Stomach (tissue), 4 donors: Measurements from ENCODE around the gene RIPK1.
A peak's percentile ranks its signal among the peaks of the same experiment; 100 is the strongest.

Source experiments
- POLR2A ChIP-seq, 4 donors: fragments of 450-650 bp; IDR thresholded peaks; one replicate each; pipeline ENCODE4 v1.6.1; 2016; ENCODE audit warnings: antibody characterized with exemption in 4 of 4, control low read depth in 2 of 4, mild to moderate bottlenecking in 1 of 4, moderate library complexity in 1 of 4
- POLR2AphosphoS5 ChIP-seq, 3 donors: sonication (generic); formaldehyde crosslinking; IDR thresholded peaks; one replicate each; pipeline ENCODE4 v1.6.1; 2016; ENCODE audit warnings: antibody characterized with exemption in 3 of 3
- TF ChIP-seq, protein P1 (sequence below), 7 experiments: fragments of 450-650 bp in 4 of 7; fragments of 200-600 bp in 3 of 7; sonication (generic) in 3 of 7; IDR thresholded peaks; one replicate each; pipeline ENCODE4 v1.5.1; 2016 to 2019; ENCODE audit warnings: antibody characterized with exemption in 7 of 7, control low read depth in 2 of 7, mild to moderate bottlenecking in 1 of 7

- TF ChIP-seq, protein P1, sequence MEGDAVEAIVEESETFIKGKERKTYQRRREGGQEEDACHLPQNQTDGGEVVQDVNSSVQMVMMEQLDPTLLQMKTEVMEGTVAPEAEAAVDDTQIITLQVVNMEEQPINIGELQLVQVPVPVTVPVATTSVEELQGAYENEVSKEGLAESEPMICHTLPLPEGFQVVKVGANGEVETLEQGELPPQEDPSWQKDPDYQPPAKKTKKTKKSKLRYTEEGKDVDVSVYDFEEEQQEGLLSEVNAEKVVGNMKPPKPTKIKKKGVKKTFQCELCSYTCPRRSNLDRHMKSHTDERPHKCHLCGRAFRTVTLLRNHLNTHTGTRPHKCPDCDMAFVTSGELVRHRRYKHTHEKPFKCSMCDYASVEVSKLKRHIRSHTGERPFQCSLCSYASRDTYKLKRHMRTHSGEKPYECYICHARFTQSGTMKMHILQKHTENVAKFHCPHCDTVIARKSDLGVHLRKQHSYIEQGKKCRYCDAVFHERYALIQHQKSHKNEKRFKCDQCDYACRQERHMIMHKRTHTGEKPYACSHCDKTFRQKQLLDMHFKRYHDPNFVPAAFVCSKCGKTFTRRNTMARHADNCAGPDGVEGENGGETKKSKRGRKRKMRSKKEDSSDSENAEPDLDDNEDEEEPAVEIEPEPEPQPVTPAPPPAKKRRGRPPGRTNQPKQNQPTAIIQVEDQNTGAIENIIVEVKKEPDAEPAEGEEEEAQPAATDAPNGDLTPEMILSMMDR (IDR thresholded peaks at IDR 0.05) = no peak
- TF ChIP-seq POLR2A (IDR thresholded peaks at IDR 0.05) (no peak), POLR2AphosphoS5 (IDR thresholded peaks at IDR 0.05) (peak in 2 of 3 donors; percentile 55 to 61)
Observed at GRCh38 chr6:3139090-3139903, 71.0 kb downstream of the RIPK1 start.
